K562 (cell line): ENCODE results near the gene ATP13A2. TPM values are rescaled to one million over a fixed set of nuclear protein-coding genes. Genes with fewer than 3 reads are reported as not detected.

Experiments
- ATAC-seq: fragments of 200-7000 bp; cut with Tn5 transposase; 3 replicates; pipeline ENCODE4 v1.9.1; 2020; ENCODE audit warnings: moderate library complexity
- BruUV-seq: library from RNA; stranded (reverse); fragments of 400-500 nt; replicated peaks from 2 replicates; lab custom pipeline; 2021; lab: Mats Ljungman, UMichigan
- CTCF ChIA-PET: fragments of 300-600 bp; formaldehyde crosslinking; extraction: SDS; loops from one replicate; lab custom pipeline; 2021; ENCODE audit warnings: low intra/inter-chr PET ratio; lab: Yijun Ruan, JAX
- POLR2A ChIA-PET: fragments of 300-600, 350-650 bp; sonication (Branson Sonifier 250); formaldehyde crosslinking; extraction: SDS; loops from one replicate; lab custom pipeline; 2021; ENCODE audit warnings: antibody characterized with exemption, inconsistent platforms; lab: Yijun Ruan, JAX
- DNase-seq, 4 experiments: peaks; one replicate each; pipeline versions ENCODE4 v3.0.0 to v3.0.0-alpha.2; 2011 to 2018; ENCODE audit warnings: low spot score in 3 of 4, mixed read lengths in 3 of 4; ENCODE audit errors: extremely low read depth in 1 of 4
- FAIRE-seq: peaks from 2 replicates; lab custom pipeline; 2011; peaks lifted over from hg19 to GRCh38; lab: Jason Lieb, UNC
- H2AFZ ChIP-seq: 2 replicates; pipeline ENCODE4 v1.6.0; 2011; ENCODE audit warnings: low read depth, low read length, control low read depth, inconsistent platforms
- H3K27ac ChIP-seq: fragments of 200-600 bp; 3 replicates; pipeline ENCODE4 v1.8.0; 2011; ENCODE audit warnings: low read depth, mild to moderate bottlenecking, control low read depth, inconsistent platforms, low read length, moderate library complexity, mixed read lengths; ENCODE audit errors: extremely low read depth
- H3K27me3 ChIP-seq, 2 experiments: fragments of 300-600 bp in 1 of 2; 2 replicates in 1 of 2; 3 replicates in 1 of 2; pipeline versions ENCODE4 v1.6.0 to v1.8.0; 2011; ENCODE audit warnings: inconsistent platforms in 2 of 2, low read length in 2 of 2, mild to moderate bottlenecking in 1 of 2, mixed read lengths in 1 of 2, moderate library complexity in 1 of 2; ENCODE audit not compliant: control insufficient read depth in 2 of 2, insufficient read depth in 2 of 2
- H3K36me3 ChIP-seq: fragments of 300-600 bp; 3 replicates; pipeline ENCODE4 v1.8.0; 2011; ENCODE audit warnings: mild to moderate bottlenecking, low read length, inconsistent platforms; ENCODE audit not compliant: control insufficient read depth, insufficient read depth
- H3K4me1 ChIP-seq, 2 experiments: fragments of 200-600 bp in 1 of 2; replicated peaks in 1 of 2; 2 replicates in 1 of 2; 3 replicates in 1 of 2; pipeline versions ENCODE4 v1.5.1 to v1.8.0; 2011; ENCODE audit warnings: inconsistent platforms in 2 of 2, low read length in 2 of 2, mild to moderate bottlenecking in 1 of 2, mixed read lengths in 1 of 2, moderate library complexity in 1 of 2; ENCODE audit not compliant: control insufficient read depth in 2 of 2, insufficient read depth in 2 of 2
- H3K4me2 ChIP-seq: 2 replicates; pipeline ENCODE4 v1.6.1; 2011; ENCODE audit warnings: low read length, control low read depth, inconsistent platforms, mixed read lengths; ENCODE audit not compliant: insufficient read depth
- H3K4me3 ChIP-seq: fragments of 200-600 bp; sonication (generic), shearing (Covaris generic); 2 replicates; pipeline ENCODE4 v1.5.1; 2016; ENCODE audit warnings: control low read depth, inconsistent platforms
- H3K79me2 ChIP-seq: fragments of 200-600 bp; 3 replicates; pipeline ENCODE4 v1.8.0; 2011; ENCODE audit warnings: low read length, inconsistent platforms; ENCODE audit not compliant: control insufficient read depth, insufficient read depth
- H3K9ac ChIP-seq, 2 experiments: 2 replicates each; pipeline versions ENCODE4 v1.6.0 to v1.6.1; 2011; ENCODE audit warnings: low read depth in 2 of 2, low read length in 2 of 2, control low read depth in 1 of 2, inconsistent platforms in 1 of 2, mild to moderate bottlenecking in 1 of 2, mixed read lengths in 1 of 2; ENCODE audit not compliant: insufficient read depth in 1 of 2
- H3K9me1 ChIP-seq: one replicate; pipeline ENCODE4 v1.6.0; 2011; ENCODE audit warnings: inconsistent platforms, mild to moderate bottlenecking, low read length, moderate library complexity; ENCODE audit not compliant: control insufficient read depth, insufficient read depth
- H3K9me3 ChIP-seq: replicated peaks from 2 replicates; pipeline ENCODE4 v1.5.1; 2011; ENCODE audit warnings: low read depth, low read length, inconsistent platforms; ENCODE audit not compliant: control insufficient read depth, insufficient read depth
- H4K20me1 ChIP-seq: replicated peaks from 2 replicates; pipeline ENCODE4 v1.6.1; 2011; ENCODE audit warnings: low read length, inconsistent platforms, mixed read lengths; ENCODE audit not compliant: control insufficient read depth, insufficient read depth
- BRCA1 ChIP-seq, 2 experiments: fragments of 450-650 bp in 1 of 2; sonication (generic) in 1 of 2; formaldehyde crosslinking in 1 of 2; IDR thresholded peaks; 2 replicates each; pipeline versions ENCODE4 v1.5.0 to v1.6.1; 2017 to 2020; ENCODE audit warnings: mild to moderate bottlenecking in 1 of 2, missing genetic modification reagents in 1 of 2
- CBFA2T2 ChIP-seq: fragments of 450-650 bp; conservative IDR thresholded peaks from 2 replicates; pipeline ENCODE4 v1.6.1; 2017; ENCODE audit warnings: mild to moderate bottlenecking
- CHD1 ChIP-seq: fragments of 200-600 bp; sonication (generic); IDR thresholded peaks from one replicate; pipeline ENCODE4 v1.6.1; 2012; ENCODE audit warnings: mild to moderate bottlenecking, moderate library complexity, low read length, inconsistent platforms
- CTCF ChIP-seq, 3 experiments: IDR thresholded peaks in 2 of 3; conservative IDR thresholded peaks in 1 of 3; 2 replicates each; pipeline ENCODE4 v1.5.1; 2011 to 2012; ENCODE audit warnings: low read length in 3 of 3, mild to moderate bottlenecking in 3 of 3, control low read depth in 2 of 3, improper control_type of control experiment in 1 of 3, inconsistent platforms in 1 of 3, low read depth in 1 of 3, mixed read lengths in 1 of 3, moderate library complexity in 1 of 3; ENCODE audit not compliant: insufficient read depth in 2 of 3
- ETV5 ChIP-seq: sonication (generic); formaldehyde crosslinking; IDR thresholded peaks from 2 replicates; pipeline ENCODE4 v1.4.0; 2020; ENCODE audit warnings: low read depth, mild to moderate bottlenecking, missing genetic modification reagents
- HDAC6 ChIP-seq: IDR thresholded peaks from 2 replicates; pipeline ENCODE4 v1.6.1; 2012; ENCODE audit warnings: low read depth, mild to moderate bottlenecking, control low read depth, inconsistent platforms, low read length, moderate library complexity
- MYNN ChIP-seq, 2 experiments: sonication (generic); formaldehyde crosslinking in 1 of 2; IDR thresholded peaks; 2 replicates each; pipeline versions ENCODE4 v1.5.0 to v1.6.1; 2016 to 2020; ENCODE audit warnings: antibody characterized with exemption in 1 of 2, missing genetic modification reagents in 1 of 2
- NRF1 ChIP-seq, 2 experiments: fragments of 450-650 bp; IDR thresholded peaks in 1 of 2; conservative IDR thresholded peaks in 1 of 2; 2 replicates each; pipeline ENCODE4 v1.6.1; 2014; ENCODE audit warnings: mild to moderate bottlenecking in 2 of 2
- RAD51 ChIP-seq: fragments of 450-650 bp; IDR thresholded peaks from 2 replicates; pipeline ENCODE4 v1.7.1; 2016; ENCODE audit warnings: low read depth, mild to moderate bottlenecking, borderline replicate concordance
- RBBP5 ChIP-seq: fragments of 200-600 bp; sonication (generic); IDR thresholded peaks from 2 replicates; pipeline ENCODE4 v1.6.1; 2012; ENCODE audit warnings: borderline replicate concordance, mild to moderate bottlenecking, low read length, control low read depth, inconsistent platforms; ENCODE audit not compliant: insufficient read depth, poor library complexity, severe bottlenecking
- TFAP4 ChIP-seq: sonication (generic); formaldehyde crosslinking; IDR thresholded peaks from 2 replicates; pipeline ENCODE4 v1.8.0; 2022; ENCODE audit warnings: missing genetic modification reagents, mild to moderate bottlenecking, moderate library complexity, borderline replicate concordance
- USF1 ChIP-seq: sonication (generic); formaldehyde crosslinking; IDR thresholded peaks from 2 replicates; pipeline ENCODE4 v1.9.0; 2022; ENCODE audit warnings: mild to moderate bottlenecking, missing genetic modification reagents
- ZKSCAN1 ChIP-seq: fragments of 150-350 bp; IDR thresholded peaks from 2 replicates; pipeline ENCODE4 v1.6.1; 2016; ENCODE audit warnings: low read depth, low read length
- ZNF282 ChIP-seq: sonication (generic); formaldehyde crosslinking; IDR thresholded peaks from 2 replicates; pipeline ENCODE4 v1.8.1; 2023; ENCODE audit warnings: missing genetic modification reagents
- ZNF41 ChIP-seq: fragments of 250-450 bp; sonication (Bioruptor Pico); conservative IDR thresholded peaks from 2 replicates; pipeline ENCODE4 v1.4.0; 2020; ENCODE audit warnings: mild to moderate bottlenecking
- WGBS: fragments of 100-300 bp; shearing (Covaris generic); methylation state at CpG from one replicate; pipeline ENCODE4 v1.1.6; 2016; ENCODE audit warnings: low coverage, mixed read lengths; ENCODE audit not compliant: insufficient coverage; ENCODE audit errors: missing lambda C conversion rate; 5-methylcytosine and 5-hydroxymethylcytosine counted together
- in situ Hi-C: fragments of 300-500 bp; cut with MboI; formaldehyde crosslinking; loops from 4 replicates; pipeline ENCODE4 v1.15.0; 2018; ENCODE audit warnings: inconsistent platforms, mixed read lengths
- intact Hi-C: fragments of 100-400 bp; cut with micrococcal nuclease; formaldehyde crosslinking; loops from 2 replicates; pipeline ENCODE4 v1.14.2; 2022
- polyA plus RNA-seq, 8 experiments: library from polyadenylated mRNA; depleted of rRNA in 4 of 8; stranded (reverse) in 5 of 8; unstranded in 3 of 8; fragments of >200 nt; fragmentation: Nextera tagmentation in 2 of 8; fragmentation: Illumina TruSeq in 1 of 8; extraction: Ambion mirVana in 2 of 8; extraction: Trizol in 1 of 8; gene quantifications; 2 replicates each; pipeline versions ENCODE4 v1.2.1 to v1.2.3, GENCODE V29; 2011 to 2014; ENCODE audit warnings: inconsistent platforms in 1 of 8, missing spikeins in 1 of 8
- total RNA-seq, 7 experiments: library from RNA; depleted of rRNA in 6 of 7; stranded (reverse); fragments of >200 nt in 6 of 7; fragmentation: Illumina TruSeq in 2 of 7; extraction: Trizol in 2 of 7; gene quantifications; 2 replicates each; pipeline versions ENCODE4 v1.2.1 to v1.2.3, GENCODE V29; 2011 to 2021; ENCODE audit warnings: low replicate concordance in 1 of 7
- TF ChIP-seq, protein P1 (sequence below): sonication (generic); formaldehyde crosslinking; IDR thresholded peaks from 2 replicates; pipeline ENCODE4 v1.5.0; 2020; ENCODE audit warnings: missing genetic modification reagents

Gene ATP13A2
- total and polyA plus RNA-seq, 9 of the 15 experiments (the other 6 are each of a cell fraction or from before 2014, with no cell fraction given), result 0.36 to 56.3 (median 16.3) TPM

DNA sequence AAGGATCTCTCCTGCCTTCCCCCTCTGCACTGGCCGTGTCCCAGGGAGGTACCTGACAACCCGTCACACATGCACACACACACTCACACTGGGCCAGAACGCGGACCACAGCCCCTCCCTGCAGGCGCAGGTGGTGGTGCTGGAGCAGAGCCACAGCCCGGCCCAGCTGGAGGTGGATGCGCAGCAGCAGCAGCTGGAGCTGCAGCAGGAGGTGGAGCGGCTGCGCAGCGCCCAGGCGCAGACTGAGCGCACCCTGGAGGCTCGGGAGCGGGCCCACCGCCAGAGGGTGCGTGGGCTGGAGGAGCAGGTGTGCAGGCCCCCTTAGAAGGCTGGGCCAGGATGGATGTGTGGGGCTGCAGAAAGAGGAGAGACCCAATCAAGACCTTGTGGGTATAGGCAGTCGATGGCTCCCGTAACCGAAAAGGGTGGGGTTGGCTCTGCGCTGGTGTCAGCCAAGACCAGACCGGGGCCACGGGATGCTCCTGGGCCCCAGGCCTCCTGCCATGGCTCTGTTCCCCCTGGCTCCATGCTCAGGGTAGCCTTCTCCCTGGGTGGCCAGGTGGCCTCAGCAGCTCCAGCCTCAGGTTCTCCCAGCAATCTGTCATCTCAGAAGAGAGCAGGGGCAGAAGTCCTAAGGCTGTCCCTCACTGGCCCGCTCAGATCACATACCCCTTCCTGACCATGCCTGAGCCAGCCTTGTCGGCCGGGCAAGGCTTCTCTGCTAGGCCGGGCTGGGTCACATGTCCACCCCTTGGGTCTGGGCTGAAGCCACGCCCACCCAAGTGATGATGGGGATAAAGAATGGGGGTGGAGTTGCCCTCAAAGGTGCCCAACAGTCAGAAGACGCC is 40.2 kb downstream of the ATP13A2 start:
- H3K9ac ChIP-seq, result no peak overlapping the region
- H3K79me2 ChIP-seq, result no peaks in the 10 kb centered on the region
- DNase-seq (peak in 3 of 4 experiments; percentile 24 to 65 (median 62)), FAIRE-seq (no peak), ATAC-seq (peak; percentile 61)
- H3K9me1 ChIP-seq, result no peaks in the 10 kb centered on the region
- CTCF ChIA-PET, result no interaction called here
- H3K27me3 ChIP-seq, result peaks cover 31 to 54% of the 10 kb centered on the region in 2 experiments
- H3K4me3 ChIP-seq, result no peak overlapping the region
- H4K20me1 ChIP-seq, result peaks cover 12% of the 10 kb centered on the region
- H3K36me3 ChIP-seq, result no peaks in the 10 kb centered on the region
- no peaks in the 10 kb centered on the region for H3K9me3 ChIP-seq
- intact Hi-C loops, result no loop called here
- peaks cover 0 to 56% of the 10 kb centered on the region in 2 experiments; a peak in 2 of 5 replicates for H3K4me1 ChIP-seq
- peak in 2 of 3 experiments; percentile 31 to 37; a peak in 2 of 6 replicates for TF ChIP-seq CTCF (IDR thresholded peaks at IDR 0.05 in 2 of 3, conservative IDR thresholded peaks at IDR 0.05 in 1 of 3; ENCODE audit: insufficient read depth in 2 of 3, low read depth in 1 of 3, low read length in 3 of 3)
- TF ChIP-seq, protein P1, sequence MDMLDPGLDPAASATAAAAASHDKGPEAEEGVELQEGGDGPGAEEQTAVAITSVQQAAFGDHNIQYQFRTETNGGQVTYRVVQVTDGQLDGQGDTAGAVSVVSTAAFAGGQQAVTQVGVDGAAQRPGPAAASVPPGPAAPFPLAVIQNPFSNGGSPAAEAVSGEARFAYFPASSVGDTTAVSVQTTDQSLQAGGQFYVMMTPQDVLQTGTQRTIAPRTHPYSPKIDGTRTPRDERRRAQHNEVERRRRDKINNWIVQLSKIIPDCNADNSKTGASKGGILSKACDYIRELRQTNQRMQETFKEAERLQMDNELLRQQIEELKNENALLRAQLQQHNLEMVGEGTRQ, result peak; percentile 73
- TF ChIP-seq MYNN (IDR thresholded peaks at IDR 0.05), result no peak
- no peak for TF ChIP-seq MYNN (CRISPR knock-in tag; IDR thresholded peaks at IDR 0.05)
- no peak for TF ChIP-seq BRCA1 (IDR thresholded peaks at IDR 0.05)
- TF ChIP-seq BRCA1 (CRISPR knock-in tag; IDR thresholded peaks at IDR 0.05), result no peak
- TF ChIP-seq HDAC6, result peak; percentile 76; the same call in 1 of the 2 replicates
- TF ChIP-seq NRF1 (conservative IDR thresholded peaks at IDR 0.05 in 1 of 2, IDR thresholded peaks at IDR 0.05 in 1 of 2), result peak; percentile 82 to 86
- no peak for TF ChIP-seq ZNF41 (CRISPR knock-in tag)
- no peak for TF ChIP-seq ETV5 (CRISPR knock-in tag)
- peak; percentile 49; the same call in 1 of the 2 replicates for TF ChIP-seq TFAP4 (CRISPR knock-in tag)
- peak; percentile 45; the same call in 1 of the 2 replicates for TF ChIP-seq RAD51
- no peak for TF ChIP-seq ZNF282 (CRISPR knock-in tag)
- TF ChIP-seq RBBP5, result peak; percentile 20
- TF ChIP-seq USF1, result peak; percentile 78
- TF ChIP-seq CBFA2T2, result 0 out of 2 replicates have a peak, but pooled peaks have one; percentile 7
- no peak for TF ChIP-seq CHD1
- TF ChIP-seq ZKSCAN1, result no peak
- in situ Hi-C loops, result no loop called here
- POLR2A ChIA-PET, result no interaction called here
- BruUV-seq, result no TSS peak
- no peak overlapping the region for H3K4me2 ChIP-seq
- no peak overlapping the region for H3K27ac ChIP-seq
- H2AFZ ChIP-seq, result no peak overlapping the region
- 6% methylated on average over 28 of the region's 28 CpGs for WGBS
